Upper lobe of left lung (tissue), 6 donors: Measurements from ENCODE around the gene EHHADH. TPM values are rescaled to one million over a fixed set of nuclear protein-coding genes. Genes with fewer than 3 reads are reported as not detected.
A peak's percentile ranks its signal among the peaks of the same experiment; 100 is the strongest.

Experiments
- ATAC-seq, 2 donors: fragments of 200-7000 bp; cut with Tn5 transposase; one replicate each; pipeline ENCODE4 v1.9.1; 2022; ENCODE audit warnings: mild to moderate bottlenecking in 2 of 2, moderate library complexity in 2 of 2; ENCODE audit not compliant: low FRiP score in 2 of 2
- DNase-seq, 2 donors: peaks; one replicate each; pipeline ENCODE4 v3.0.0-alpha.2; 2019 to 2020
- H3K27ac ChIP-seq, 4 donors: fragments of 200-600 bp; sonication (generic); one replicate each; pipeline ENCODE4 v1.5.1; 2016 to 2019
- H3K27me3 ChIP-seq, 4 donors: fragments of 200-600 bp; sonication (generic); one replicate each; pipeline ENCODE4 v1.5.1; 2017 to 2019
- H3K36me3 ChIP-seq, 4 donors: fragments of 200-600 bp; sonication (generic); one replicate each; pipeline ENCODE4 v1.5.1; 2016 to 2019
- H3K4me1 ChIP-seq, 4 donors: fragments of 200-600 bp; sonication (generic); one replicate each; pipeline ENCODE4 v1.5.1; 2018 to 2019
- H3K4me3 ChIP-seq, 4 donors: fragments of 200-600 bp; sonication (generic); one replicate each; pipeline ENCODE4 v1.5.1; 2017 to 2019; ENCODE audit warnings: mild to moderate bottlenecking in 2 of 4, moderate library complexity in 1 of 4
- H3K9me3 ChIP-seq, 4 donors: fragments of 200-600 bp; sonication (generic); one replicate each; pipeline ENCODE4 v1.5.1; 2018 to 2019
- EP300 ChIP-seq, 4 donors: sonication (generic); formaldehyde crosslinking; IDR thresholded peaks; one replicate each; pipeline ENCODE4 v1.5.1; 2017; ENCODE audit warnings: antibody characterized with exemption in 4 of 4, control low read depth in 2 of 4
- POLR2A ChIP-seq, 4 donors: fragments of 450-650 bp; IDR thresholded peaks; one replicate each; pipeline ENCODE4 v1.5.1; 2016 to 2017; ENCODE audit warnings: antibody characterized with exemption in 4 of 4, mild to moderate bottlenecking in 2 of 4
- POLR2AphosphoS5 ChIP-seq, 2 donors: sonication (generic); formaldehyde crosslinking; IDR thresholded peaks; one replicate each; pipeline ENCODE4 v1.5.1; 2017; ENCODE audit warnings: antibody characterized with exemption in 2 of 2
- WGBS, 2 donors: methylation state at CpG; one replicate each; pipeline ENCODE4 v1.1.5; 2017 to 2018; 5-methylcytosine and 5-hydroxymethylcytosine counted together
- total RNA-seq, 6 donors: library from RNA; depleted of rRNA in 4 of 6; stranded (reverse); fragments of >200 nt in 4 of 6; gene quantifications; one replicate each; pipeline versions ENCODE4 v1.1.0 to v1.2.1, GENCODE V29; 2016 to 2021
- TF ChIP-seq, protein P1 (sequence below), 6 experiments: fragments of 450-650 bp in 4 of 6; fragments of 200-600 bp in 2 of 6; sonication (generic) in 2 of 6; IDR thresholded peaks; one replicate each; pipeline ENCODE4 v1.5.1; 2016 to 2019; ENCODE audit warnings: antibody characterized with exemption in 6 of 6
- donor health status: DM: no; HTN: no; CAD: no; lungs with moderate emphysema.
- donor health status: DM: no; HTN: yes; CAD: no; lungs with severe emphysema.

Gene EHHADH
- total RNA-seq, 6 donors from 2014 or later = 3.6 to 14.8 (median 7.6) TPM

- no peak for ATAC-seq
- peak overlapping the region in 2 of 4 donors; percentile 38 to 69 for H3K27ac ChIP-seq
- no peaks in the 10 kb centered on the region for H3K36me3 ChIP-seq
- no peak for TF ChIP-seq EP300 (IDR thresholded peaks at IDR 0.05)
- TF ChIP-seq, protein P1, sequence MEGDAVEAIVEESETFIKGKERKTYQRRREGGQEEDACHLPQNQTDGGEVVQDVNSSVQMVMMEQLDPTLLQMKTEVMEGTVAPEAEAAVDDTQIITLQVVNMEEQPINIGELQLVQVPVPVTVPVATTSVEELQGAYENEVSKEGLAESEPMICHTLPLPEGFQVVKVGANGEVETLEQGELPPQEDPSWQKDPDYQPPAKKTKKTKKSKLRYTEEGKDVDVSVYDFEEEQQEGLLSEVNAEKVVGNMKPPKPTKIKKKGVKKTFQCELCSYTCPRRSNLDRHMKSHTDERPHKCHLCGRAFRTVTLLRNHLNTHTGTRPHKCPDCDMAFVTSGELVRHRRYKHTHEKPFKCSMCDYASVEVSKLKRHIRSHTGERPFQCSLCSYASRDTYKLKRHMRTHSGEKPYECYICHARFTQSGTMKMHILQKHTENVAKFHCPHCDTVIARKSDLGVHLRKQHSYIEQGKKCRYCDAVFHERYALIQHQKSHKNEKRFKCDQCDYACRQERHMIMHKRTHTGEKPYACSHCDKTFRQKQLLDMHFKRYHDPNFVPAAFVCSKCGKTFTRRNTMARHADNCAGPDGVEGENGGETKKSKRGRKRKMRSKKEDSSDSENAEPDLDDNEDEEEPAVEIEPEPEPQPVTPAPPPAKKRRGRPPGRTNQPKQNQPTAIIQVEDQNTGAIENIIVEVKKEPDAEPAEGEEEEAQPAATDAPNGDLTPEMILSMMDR (IDR thresholded peaks at IDR 0.05) = no peak
- no peak for TF ChIP-seq POLR2A (IDR thresholded peaks at IDR 0.05)
- no peak for TF ChIP-seq POLR2AphosphoS5 (IDR thresholded peaks at IDR 0.05)
- H3K4me1 ChIP-seq = peaks cover 8 to 16% (median 11%) of the 10 kb centered on the region in 4 donors
- 62 to 65% methylated on average over 9 of the region's 9 CpGs for WGBS, 2 donors
- peaks cover 0 to 2% (median 0%) of the 10 kb centered on the region in 4 donors for H3K27me3 ChIP-seq
- H3K9me3 ChIP-seq = no peaks in the 10 kb centered on the region
- DNase-seq = no peak
- peak overlapping the region; percentile 42 to 84 (median 57) for H3K4me3 ChIP-seq
Observed at GRCh38 chr3:185283374-185283935, 29.6 kb upstream of the EHHADH start.

GRCh38 chr3:185282696-185283373 is 29.0 kb upstream of the EHHADH start:
- Histone ChIP-seq H3K9me3 (no peaks in the 10 kb centered on the region), H3K36me3 (no peaks in the 10 kb centered on the region), H3K27ac (peak overlapping the region; percentile 38 to 70 (median 58)), H3K27me3 (peaks cover 0 to 2% (median 0%) of the 10 kb centered on the region in 4 donors), H3K4me3 (peak overlapping the region; percentile 42 to 84 (median 57)), H3K4me1 (peaks cover 8 to 16% (median 11%) of the 10 kb centered on the region in 4 donors)
- peak; percentile 98 to 99 for ATAC-seq
- peak; percentile 97 for DNase-seq
- WGBS, 2 donors = 3 to 4% methylated on average over 31 to 41 of the region's 41 CpGs
- peak; percentile 72 to 77 for TF ChIP-seq POLR2AphosphoS5 (IDR thresholded peaks at IDR 0.05)
- peak in 1 of 4 donors; percentile 7 for TF ChIP-seq EP300 (IDR thresholded peaks at IDR 0.05)
- TF ChIP-seq POLR2A (IDR thresholded peaks at IDR 0.05) = peak in 2 of 4 donors; percentile 37 to 71
- TF ChIP-seq, protein P1 (IDR thresholded peaks at IDR 0.05) = peak in 1 of 6 experiments; percentile 36

- DNase-seq (no peak), ATAC-seq (peak in 1 of 2 donors; percentile 35)
- H3K36me3 ChIP-seq = no peaks in the 10 kb centered on the region
- H3K4me3 ChIP-seq = no peak overlapping the region
- no peaks in the 10 kb centered on the region for H3K9me3 ChIP-seq
- H3K27ac ChIP-seq = no peak overlapping the region
- WGBS, 2 donors = 43 to 49% methylated on average over 4 of the region's 4 CpGs
- H3K27me3 ChIP-seq = peaks cover 0 to 2% (median 0%) of the 10 kb centered on the region in 4 donors
- peaks cover 8 to 16% (median 11%) of the 10 kb centered on the region in 4 donors for H3K4me1 ChIP-seq
- TF ChIP-seq, protein P1 (IDR thresholded peaks at IDR 0.05) = peak; percentile 22 to 57 (median 40)
- TF ChIP-seq POLR2AphosphoS5 (IDR thresholded peaks at IDR 0.05) (no peak), POLR2A (IDR thresholded peaks at IDR 0.05) (no peak), EP300 (IDR thresholded peaks at IDR 0.05) (no peak)
Observed at GRCh38 chr3:185280572-185281365, 26.9 kb upstream of the EHHADH start.

DNA sequence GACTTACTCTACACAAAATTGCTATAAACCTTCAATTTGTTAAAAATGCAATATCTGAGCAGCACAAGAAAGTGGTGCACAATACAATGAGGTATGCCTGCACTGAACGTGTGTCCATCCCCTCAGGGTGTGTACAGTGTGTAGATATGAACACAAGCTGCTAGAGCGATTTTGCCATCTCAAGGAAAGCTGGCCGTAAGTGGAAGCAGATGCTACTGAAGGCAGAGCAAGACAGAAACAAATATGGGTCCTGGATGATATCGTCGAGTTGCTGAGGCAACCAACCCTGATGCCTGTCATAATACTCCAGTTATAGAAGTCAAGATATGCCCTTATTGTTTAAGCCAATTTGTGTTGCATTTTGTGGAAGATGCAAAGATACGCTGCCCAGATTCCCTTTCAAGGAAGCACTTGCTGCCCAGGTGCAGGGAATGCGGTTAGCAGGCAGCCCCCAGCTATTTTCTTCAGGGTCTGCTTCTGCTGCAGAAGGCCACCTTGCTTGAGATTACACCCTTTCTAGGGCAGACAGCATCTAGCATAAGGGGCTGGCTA is 25.8 kb upstream of the EHHADH start:
- H3K36me3 ChIP-seq = no peaks in the 10 kb centered on the region
- WGBS, 2 donors = 90 to 95% methylated on average over 7 of the region's 7 CpGs
- H3K27me3 ChIP-seq = peaks cover 0 to 2% (median 0%) of the 10 kb centered on the region in 4 donors

More for the DNA sequence above, 25.8 kb upstream of the EHHADH start:
- Histone ChIP-seq H3K4me1 (peaks cover 8 to 16% (median 11%) of the 10 kb centered on the region in 4 donors), H3K9me3 (no peaks in the 10 kb centered on the region), H3K4me3 (no peak overlapping the region), H3K27ac (no peak overlapping the region)
- DNase-seq = no peak
- no peak for ATAC-seq
- TF ChIP-seq EP300 (IDR thresholded peaks at IDR 0.05) (no peak), POLR2A (IDR thresholded peaks at IDR 0.05) (no peak), POLR2AphosphoS5 (IDR thresholded peaks at IDR 0.05) (no peak)
- TF ChIP-seq, protein P1 (IDR thresholded peaks at IDR 0.05) = no peak
